Osteoblast (primary cell): ENCODE measurements around the gene DNA2. TPM values are rescaled to one million over a fixed set of nuclear protein-coding genes. Genes with fewer than 3 reads are reported as not detected.

Source experiments
- DNase-seq: peaks from one replicate; pipeline ENCODE4 v3.0.0; 2011; ENCODE audit warnings: low spot score, mixed read lengths; ENCODE audit not compliant: insufficient read length; ENCODE audit errors: missing footprints
- H2AFZ ChIP-seq: 2 replicates; pipeline ENCODE4 v1.6.0; 2011; ENCODE audit warnings: mild to moderate bottlenecking, low read length
- H3K27ac ChIP-seq: 2 replicates; pipeline ENCODE4 v1.5.1; 2011; ENCODE audit warnings: mild to moderate bottlenecking, low read depth, low read length, moderate library complexity
- H3K27me3 ChIP-seq: 2 replicates; pipeline ENCODE4 v1.6.0; 2012; ENCODE audit warnings: mild to moderate bottlenecking, control low read depth, inconsistent platforms, low read length, moderate library complexity; ENCODE audit not compliant: insufficient read depth
- H3K36me3 ChIP-seq: 2 replicates; pipeline ENCODE4 v1.5.1; 2011; ENCODE audit warnings: mild to moderate bottlenecking, low read length, control low read depth, moderate library complexity; ENCODE audit not compliant: insufficient read depth
- H3K4me1 ChIP-seq: 2 replicates; pipeline ENCODE4 v1.5.1; 2011; ENCODE audit warnings: mild to moderate bottlenecking, low read length, control low read depth, moderate library complexity; ENCODE audit not compliant: insufficient read depth
- H3K4me2 ChIP-seq: 2 replicates; pipeline ENCODE4 v1.6.0; 2011; ENCODE audit warnings: mild to moderate bottlenecking, low read length; ENCODE audit not compliant: insufficient read depth
- H3K4me3 ChIP-seq: fragments of 200-600 bp; sonication (generic); 3 replicates; pipeline ENCODE4 v1.5.1; 2012; ENCODE audit warnings: mild to moderate bottlenecking, low read length, inconsistent platforms; ENCODE audit not compliant: insufficient read depth
- H3K79me2 ChIP-seq: 2 replicates; pipeline ENCODE4 v1.6.0; 2012; ENCODE audit warnings: mild to moderate bottlenecking, low read length, control low read depth, inconsistent platforms; ENCODE audit not compliant: insufficient read depth
- H3K9me3 ChIP-seq: 2 replicates; pipeline ENCODE4 v1.5.1; 2011; ENCODE audit warnings: low read depth, low read length, control low read depth
- H4K20me1 ChIP-seq: 2 replicates; pipeline ENCODE4 v1.6.0; 2012; ENCODE audit warnings: mild to moderate bottlenecking, low read length, control low read depth; ENCODE audit not compliant: insufficient read depth
- total RNA-seq: library from RNA; depleted of rRNA; stranded (reverse); fragments of >200 nt; gene quantifications from 2 replicates; pipeline ENCODE4 v1.2.3, GENCODE V29; 2012
- TF ChIP-seq, protein P1 (sequence below): IDR thresholded peaks from 2 replicates; pipeline ENCODE4 v1.5.1; 2011; ENCODE audit warnings: mild to moderate bottlenecking, low read depth, low read length, moderate library complexity; ENCODE audit errors: extremely low read depth

DNA2 gene
- total RNA-seq, 1 donor = 5.4 TPM

- TF ChIP-seq, protein P1, sequence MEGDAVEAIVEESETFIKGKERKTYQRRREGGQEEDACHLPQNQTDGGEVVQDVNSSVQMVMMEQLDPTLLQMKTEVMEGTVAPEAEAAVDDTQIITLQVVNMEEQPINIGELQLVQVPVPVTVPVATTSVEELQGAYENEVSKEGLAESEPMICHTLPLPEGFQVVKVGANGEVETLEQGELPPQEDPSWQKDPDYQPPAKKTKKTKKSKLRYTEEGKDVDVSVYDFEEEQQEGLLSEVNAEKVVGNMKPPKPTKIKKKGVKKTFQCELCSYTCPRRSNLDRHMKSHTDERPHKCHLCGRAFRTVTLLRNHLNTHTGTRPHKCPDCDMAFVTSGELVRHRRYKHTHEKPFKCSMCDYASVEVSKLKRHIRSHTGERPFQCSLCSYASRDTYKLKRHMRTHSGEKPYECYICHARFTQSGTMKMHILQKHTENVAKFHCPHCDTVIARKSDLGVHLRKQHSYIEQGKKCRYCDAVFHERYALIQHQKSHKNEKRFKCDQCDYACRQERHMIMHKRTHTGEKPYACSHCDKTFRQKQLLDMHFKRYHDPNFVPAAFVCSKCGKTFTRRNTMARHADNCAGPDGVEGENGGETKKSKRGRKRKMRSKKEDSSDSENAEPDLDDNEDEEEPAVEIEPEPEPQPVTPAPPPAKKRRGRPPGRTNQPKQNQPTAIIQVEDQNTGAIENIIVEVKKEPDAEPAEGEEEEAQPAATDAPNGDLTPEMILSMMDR = no peak
- H2AFZ ChIP-seq = no peak overlapping the region
- peaks cover 29% of the 10 kb centered on the region for H3K36me3 ChIP-seq
- no peak overlapping the region for H3K4me2 ChIP-seq
- no peak overlapping the region for H3K27ac ChIP-seq
- no peak overlapping the region for H3K4me3 ChIP-seq
- H3K9me3 ChIP-seq = no peaks in the 10 kb centered on the region
- H3K27me3 ChIP-seq = no peaks in the 10 kb centered on the region
- no peak for DNase-seq
- no peaks in the 10 kb centered on the region for H4K20me1 ChIP-seq
- no peaks in the 10 kb centered on the region for H3K4me1 ChIP-seq
- no peaks in the 10 kb centered on the region for H3K79me2 ChIP-seq
These were observed 27.8 kb upstream of the DNA2 start for GRCh38 chr10:68499544-68499943.

DNA sequence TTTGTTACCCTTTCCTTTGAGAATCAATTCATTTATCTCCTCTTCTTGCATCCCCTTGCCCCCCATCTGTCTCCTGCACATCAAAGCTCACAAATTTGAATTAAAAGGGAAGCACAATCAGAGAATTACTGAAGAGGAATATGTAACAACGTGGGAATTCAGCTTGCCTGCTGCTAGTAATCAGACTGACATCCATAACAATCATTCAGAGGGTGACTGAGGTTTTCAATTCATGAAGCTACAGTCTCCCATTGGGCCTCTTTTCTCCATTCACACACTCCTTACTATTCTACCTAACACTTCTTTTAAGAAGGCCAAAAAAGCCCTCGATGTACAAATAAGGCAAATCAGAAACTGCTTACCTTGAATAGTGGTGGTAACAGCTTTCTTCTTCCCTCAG, 24.3 kb upstream of the DNA2 start:
- Histone ChIP-seq H3K4me2 (no peak overlapping the region), H3K36me3 (peaks cover 34% of the 10 kb centered on the region), H3K27ac (no peak overlapping the region), H3K4me1 (no peaks in the 10 kb centered on the region), H3K9me3 (no peaks in the 10 kb centered on the region), H3K4me3 (no peak overlapping the region), H2AFZ (no peak overlapping the region), H3K79me2 (no peaks in the 10 kb centered on the region), H3K27me3 (no peaks in the 10 kb centered on the region), H4K20me1 (no peaks in the 10 kb centered on the region)
- no peak for DNase-seq
- TF ChIP-seq, protein P1 = no peak

DNA sequence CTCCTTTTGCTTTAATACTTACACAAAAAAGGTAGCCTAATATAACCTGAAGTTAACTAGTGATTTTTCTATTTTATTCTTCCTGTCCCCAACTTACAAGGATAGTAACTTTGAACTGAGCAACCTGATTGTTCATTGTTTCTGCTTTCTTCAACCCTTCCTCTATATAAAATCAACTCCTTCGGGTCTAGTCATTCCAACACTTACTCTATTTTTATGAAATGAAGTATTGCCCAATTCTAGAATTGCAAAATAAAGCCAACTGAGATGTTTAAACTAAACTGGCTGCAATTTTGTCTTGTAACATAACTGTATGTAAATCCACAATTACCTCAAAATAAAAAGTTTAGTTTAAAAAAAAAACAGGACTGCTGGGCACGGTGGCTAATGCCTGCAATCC, 20.3 kb upstream of the DNA2 start:
- peaks cover 42% of the 10 kb centered on the region for H3K36me3 ChIP-seq
- H3K27me3 ChIP-seq = no peaks in the 10 kb centered on the region
- H3K4me3 ChIP-seq = no peak overlapping the region
- H3K4me2 ChIP-seq = no peak overlapping the region
- TF ChIP-seq, protein P1 = no peak
- H2AFZ ChIP-seq = no peak overlapping the region
- H3K27ac ChIP-seq = no peak overlapping the region
- no peaks in the 10 kb centered on the region for H3K4me1 ChIP-seq
- no peaks in the 10 kb centered on the region for H4K20me1 ChIP-seq
- H3K79me2 ChIP-seq = no peaks in the 10 kb centered on the region
- no peaks in the 10 kb centered on the region for H3K9me3 ChIP-seq
- no peak for DNase-seq

DNA sequence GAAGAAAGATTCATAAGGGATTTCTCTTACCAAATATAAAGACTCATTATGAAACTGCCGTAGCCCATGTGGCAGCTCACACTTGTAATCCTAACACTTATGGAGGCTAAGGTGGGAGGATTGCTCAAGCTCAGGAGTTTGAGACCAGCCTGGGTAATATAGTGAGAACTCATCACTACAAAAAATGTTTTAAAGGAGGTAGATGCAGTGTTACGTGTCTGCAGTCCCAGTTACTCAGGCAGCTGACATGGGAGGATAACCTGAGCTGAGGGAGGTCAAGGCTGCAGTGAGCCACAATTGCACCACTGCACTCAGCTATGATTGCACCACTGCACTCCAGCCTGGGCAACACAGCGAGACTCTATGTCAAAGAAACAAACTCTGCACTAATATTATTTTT, 18.1 kb upstream of the DNA2 start:
- Histone ChIP-seq H4K20me1 (no peaks in the 10 kb centered on the region), H3K27me3 (no peaks in the 10 kb centered on the region), H3K9me3 (no peaks in the 10 kb centered on the region), H3K27ac (no peak overlapping the region), H3K79me2 (no peaks in the 10 kb centered on the region), H3K36me3 (peaks cover 43% of the 10 kb centered on the region), H2AFZ (no peak overlapping the region), H3K4me3 (no peak overlapping the region), H3K4me1 (no peaks in the 10 kb centered on the region), H3K4me2 (no peak overlapping the region)
- no peak for DNase-seq
- TF ChIP-seq, protein P1 = no peak
